IMR-90 (cell line): ENCODE data around the gene MLANA. TPM values are rescaled to one million over a fixed set of nuclear protein-coding genes. Genes with fewer than 3 reads are reported as not detected.

ENCODE experiments used
- ATAC-seq: fragments of 200-7000 bp; cut with Tn5 transposase; 2 replicates; pipeline ENCODE4 v1.9.1; 2020; ENCODE audit warnings: low read depth, mild to moderate bottlenecking, moderate library complexity
- BruUV-seq: library from RNA; stranded (reverse); fragments of 400-500 nt; replicated peaks from 2 replicates; lab custom pipeline; 2021; lab: Mats Ljungman, UMichigan
- CTCF ChIA-PET: fragments of 300-600 bp; formaldehyde crosslinking; extraction: SDS; loops from one replicate; lab custom pipeline; 2021; ENCODE audit warnings: antibody characterized with exemption; lab: Yijun Ruan, JAX
- POLR2A ChIA-PET: fragments of 300-600 bp; sonication (Branson Sonifier 250); formaldehyde crosslinking; loops from one replicate; lab custom pipeline; 2022; ENCODE audit warnings: antibody characterized with exemption; ENCODE audit not compliant: unreplicated experiment; lab: Charles Lee
- DNase-seq: peaks from one replicate; pipeline ENCODE4 v3.0.0; 2013
- H2AFZ ChIP-seq: replicated peaks from 2 replicates; pipeline ENCODE3; 2013; ENCODE audit warnings: low read length, mild to moderate bottlenecking; ENCODE audit not compliant: poor library complexity
- H2AK5ac ChIP-seq: 2 replicates; pipeline ENCODE4 v1.6.1; 2013; ENCODE audit warnings: low read depth, low read length, inconsistent platforms
- H2AK9ac ChIP-seq: replicated peaks from 2 replicates; pipeline ENCODE3; 2013; ENCODE audit warnings: mild to moderate bottlenecking, low read depth, low read length, moderate library complexity; ENCODE audit not compliant: poor library complexity
- H2BK120ac ChIP-seq: 2 replicates; pipeline ENCODE4 v1.6.1; 2013; ENCODE audit warnings: low read depth, low read length, inconsistent platforms
- H2BK15ac ChIP-seq: 3 replicates; pipeline ENCODE4 v1.6.1; 2013; ENCODE audit warnings: low read depth, low read length, inconsistent platforms
- H2BK20ac ChIP-seq: 2 replicates; pipeline ENCODE4 v1.6.1; 2013; ENCODE audit warnings: low read depth, mild to moderate bottlenecking, inconsistent platforms, low read length, moderate library complexity
- H2BK5ac ChIP-seq: 2 replicates; pipeline ENCODE4 v1.6.1; 2013; ENCODE audit warnings: mild to moderate bottlenecking, low read depth, low read length, inconsistent platforms; ENCODE audit not compliant: poor library complexity, severe bottlenecking
- H3K14ac ChIP-seq: replicated peaks from 2 replicates; pipeline ENCODE4 v1.6.1; 2013; ENCODE audit warnings: low read depth, low read length, inconsistent platforms
- H3K18ac ChIP-seq: 2 replicates; pipeline ENCODE4 v1.6.1; 2013; ENCODE audit warnings: low read depth, low read length, control low read depth
- H3K23ac ChIP-seq: 2 replicates; pipeline ENCODE4 v1.6.1; 2013; ENCODE audit warnings: low read depth, low read length, inconsistent platforms
- H3K27ac ChIP-seq: 2 replicates; pipeline ENCODE4 v1.5.1; 2013; ENCODE audit warnings: mild to moderate bottlenecking, control low read depth, low read length; ENCODE audit not compliant: insufficient read depth
- H3K27me3 ChIP-seq: 2 replicates; pipeline ENCODE4 v1.6.1; 2013; ENCODE audit warnings: low read length; ENCODE audit not compliant: control insufficient read depth, insufficient read depth
- H3K36me3 ChIP-seq: 2 replicates; pipeline ENCODE4 v1.6.1; 2013; ENCODE audit warnings: low read length, mixed read lengths; ENCODE audit not compliant: control insufficient read depth, insufficient read depth
- H3K4ac ChIP-seq: 2 replicates; pipeline ENCODE4 v1.6.1; 2013; ENCODE audit warnings: low read depth, low read length, inconsistent platforms
- H3K4me1 ChIP-seq: 2 replicates; pipeline ENCODE4 v1.6.1; 2013; ENCODE audit warnings: low read length, mixed read lengths; ENCODE audit not compliant: control insufficient read depth, insufficient read depth
- H3K4me2 ChIP-seq: 2 replicates; pipeline ENCODE4 v1.6.1; 2013; ENCODE audit warnings: low read depth, mild to moderate bottlenecking, control low read depth, low read length, moderate library complexity
- H3K4me3 ChIP-seq: 2 replicates; pipeline ENCODE4 v1.5.1; 2013; ENCODE audit warnings: low read depth, mild to moderate bottlenecking, control low read depth, low read length, moderate library complexity; ENCODE audit not compliant: insufficient read depth
- H3K56ac ChIP-seq: 2 replicates; pipeline ENCODE4 v1.6.1; 2013; ENCODE audit warnings: low read length, inconsistent platforms; ENCODE audit not compliant: insufficient read depth; ENCODE audit errors: extremely low read depth
- H3K79me1 ChIP-seq, 2 experiments: 2 replicates each; pipeline ENCODE4 v1.6.1; 2013; ENCODE audit warnings: low read length in 2 of 2, inconsistent platforms in 1 of 2, low read depth in 1 of 2
- H3K9ac ChIP-seq: 2 replicates; pipeline ENCODE4 v1.6.1; 2013; ENCODE audit warnings: low read depth, low read length, control low read depth
- H3K9me1 ChIP-seq: 2 replicates; pipeline ENCODE4 v1.6.1; 2013; ENCODE audit warnings: low read length, inconsistent platforms; ENCODE audit not compliant: insufficient read depth
- H3K9me3 ChIP-seq: 2 replicates; pipeline ENCODE4 v1.6.1; 2013; ENCODE audit warnings: low read length; ENCODE audit not compliant: control insufficient read depth, insufficient read depth
- H4K20me1 ChIP-seq: 2 replicates; pipeline ENCODE4 v1.6.1; 2013; ENCODE audit warnings: low read length, inconsistent platforms; ENCODE audit not compliant: insufficient read depth
- H4K5ac ChIP-seq: 2 replicates; pipeline ENCODE4 v1.6.1; 2013; ENCODE audit warnings: mild to moderate bottlenecking, low read depth, low read length, control low read depth
- H4K8ac ChIP-seq, 2 experiments: 2 replicates each; pipeline ENCODE4 v1.6.1; 2013; ENCODE audit warnings: low read depth in 2 of 2, low read length in 2 of 2, control low read depth in 1 of 2, inconsistent platforms in 1 of 2
- H4K91ac ChIP-seq: 2 replicates; pipeline ENCODE4 v1.6.1; 2013; ENCODE audit warnings: low read depth, low read length, inconsistent platforms; ENCODE audit not compliant: insufficient read depth
- CEBPB ChIP-seq: IDR thresholded peaks from 2 replicates; pipeline ENCODE4 v1.6.1; 2012; ENCODE audit warnings: low read depth, low read length, improper control_type of control experiment
- MAFK ChIP-seq: IDR thresholded peaks from 2 replicates; pipeline ENCODE4 v1.6.1; 2012; ENCODE audit warnings: low read depth, low read length, improper control_type of control experiment
- WGBS, 2 experiments: methylation state at CpG; one replicate each; pipeline versions ENCODE4 v1.1.5 to v1.1.7; 2013; ENCODE audit warnings: missing lambda C conversion rate in 2 of 2; ENCODE audit not compliant: insufficient read length in 1 of 2; ENCODE audit errors: extremely low coverage in 2 of 2; 5-methylcytosine and 5-hydroxymethylcytosine counted together
- dilution Hi-C: fragments of 300-500 bp; cut with HindIII; formaldehyde crosslinking; loops from one replicate; pipeline ENCODE4 v1.14.3; 2018; ENCODE audit warnings: low sequenced_read_pairs; ENCODE audit not compliant: unreplicated experiment
- in situ Hi-C: fragments of 300-500 bp; cut with MboI; formaldehyde crosslinking; loops from 3 replicates; pipeline ENCODE4 v1.14.3; 2019; ENCODE audit warnings: low sequenced_read_pairs, inconsistent platforms, mixed read lengths
- intact Hi-C: fragments of 100-400 bp; cut with micrococcal nuclease; formaldehyde crosslinking; loops from 2 replicates; pipeline ENCODE4 v1.10.0; 2022
- polyA plus RNA-seq, 3 experiments: library from polyadenylated mRNA; depleted of rRNA; stranded (reverse); fragments of >200 nt; gene quantifications; 2 replicates each; pipeline ENCODE4 v1.2.3, GENCODE V29; 2012; ENCODE audit warnings: low replicate concordance in 1 of 3
- total RNA-seq: library from RNA; depleted of rRNA; stranded (reverse); fragments of >200 nt; gene quantifications from 2 replicates; pipeline ENCODE4 v1.2.3, GENCODE V29; 2012

MLANA gene
- total and polyA plus RNA-seq, 2 of the 4 experiments (the other 2 are of a cell fraction) = not detected

DNA sequence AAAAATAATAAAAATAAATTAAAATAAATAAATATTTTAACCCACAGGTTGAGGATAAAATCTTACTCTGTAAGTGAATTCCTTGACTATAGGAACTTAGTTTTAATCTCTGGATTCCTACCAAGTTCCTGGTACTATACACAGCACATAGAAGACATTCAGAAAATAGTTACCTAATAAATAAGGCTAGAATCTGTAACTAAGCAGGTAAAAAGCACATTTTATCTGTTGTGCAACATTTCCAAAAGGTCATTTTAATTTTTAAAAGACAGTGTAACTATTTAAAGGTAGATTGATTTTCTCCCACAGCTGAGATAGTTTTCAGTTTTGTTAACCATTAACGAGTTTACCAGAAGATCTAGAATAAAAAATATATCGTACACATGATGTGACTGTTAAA is 47.8 kb downstream of the MLANA start:
- no TSS peak for BruUV-seq
- in situ Hi-C loops = no loop called here

More for the DNA sequence above, 47.8 kb downstream of the MLANA start:
- no peaks in the 10 kb centered on the region; a peak in 1 of 4 replicates for H3K79me1 ChIP-seq
- H3K4me3 ChIP-seq = no peak overlapping the region
- no peak overlapping the region for H2AK5ac ChIP-seq
- no peak overlapping the region for H4K91ac ChIP-seq
- H3K56ac ChIP-seq = no peak overlapping the region
- H3K9me1 ChIP-seq = 0 out of 2 replicates have a peak, but pooled peaks cover 5% of the 10 kb centered on the region
- ATAC-seq (no peak), DNase-seq (no peak)
- H3K4me2 ChIP-seq = no peak overlapping the region
- H2BK5ac ChIP-seq = no peak overlapping the region
- intact Hi-C loops (no loop called here), dilution Hi-C loops (no loop called here)
- H3K18ac ChIP-seq = no peak overlapping the region
- H2AFZ ChIP-seq = no peak overlapping the region
- no peak overlapping the region for H3K14ac ChIP-seq
- POLR2A ChIA-PET = no interaction called here
- no peak for TF ChIP-seq MAFK
- TF ChIP-seq CEBPB = 0 out of 2 replicates have a peak, but pooled peaks have one; percentile 20
- no peaks in the 10 kb centered on the region for H3K4me1 ChIP-seq
- no peak overlapping the region for H2BK20ac ChIP-seq
- H2BK120ac ChIP-seq = no peak overlapping the region
- WGBS, 2 experiments = no CpG with 5 or more reads among the region's 2 CpGs
- no peak overlapping the region for H3K4ac ChIP-seq
- CTCF ChIA-PET = no interaction called here
- H3K9me3 ChIP-seq = no peaks in the 10 kb centered on the region
- no peak overlapping the region for H4K5ac ChIP-seq
- no peak overlapping the region for H3K9ac ChIP-seq
- no peak overlapping the region for H2AK9ac ChIP-seq
- H3K27ac ChIP-seq = no peak overlapping the region
- no peaks in the 10 kb centered on the region for H3K27me3 ChIP-seq
- no peaks in the 10 kb centered on the region for H4K20me1 ChIP-seq
- H4K8ac ChIP-seq = no peak overlapping the region
- H2BK15ac ChIP-seq = no peak overlapping the region
- H3K23ac ChIP-seq = no peak overlapping the region
- peaks cover 1% of the 10 kb centered on the region; the same call in 1 of the 2 replicates for H3K36me3 ChIP-seq
